KMS-11 (cell line): ENCODE measurements around the gene ZNF536.

Experiments used
- H2AFZ ChIP-seq: fragments of 200-600 bp; sonication (generic); 2 replicates; pipeline ENCODE4 v1.6.1; 2016; ENCODE audit warnings: antibody characterized with exemption, mixed run types, low read depth
- H3K27ac ChIP-seq: fragments of 200-600 bp; sonication (generic); 2 replicates; pipeline ENCODE4 v1.6.1; 2016; ENCODE audit warnings: mild to moderate bottlenecking, mixed run types
- H3K27me3 ChIP-seq: fragments of 200-600 bp; sonication (generic); 2 replicates; pipeline ENCODE4 v1.6.1; 2017; ENCODE audit warnings: mild to moderate bottlenecking, low read depth, mixed run types, moderate library complexity; ENCODE audit not compliant: insufficient read depth
- H3K36me3 ChIP-seq: fragments of 200-600 bp; sonication (generic); 2 replicates; pipeline ENCODE4 v1.6.1; 2017; ENCODE audit warnings: mild to moderate bottlenecking, mixed run types; ENCODE audit not compliant: insufficient read depth
- H3K4me1 ChIP-seq: fragments of 200-600 bp; sonication (generic); 2 replicates; pipeline ENCODE4 v1.6.1; 2016; ENCODE audit warnings: mild to moderate bottlenecking, low read depth, mixed run types; ENCODE audit not compliant: poor library complexity, severe bottlenecking
- H3K4me2 ChIP-seq: fragments of 200-600 bp; sonication (generic); 2 replicates; pipeline ENCODE4 v1.7.0; 2016; ENCODE audit warnings: mild to moderate bottlenecking, mixed run types
- H3K4me3 ChIP-seq: fragments of 200-600 bp; sonication (generic); IDR thresholded peaks from 2 replicates; pipeline ENCODE4 v1.6.1; 2017; ENCODE audit warnings: low read depth, low read length, mixed read lengths; ENCODE audit not compliant: insufficient read depth
- H3K79me2 ChIP-seq: fragments of 200-600 bp; sonication (generic); 2 replicates; pipeline ENCODE4 v1.6.1; 2016; ENCODE audit warnings: low read depth, mixed run types; ENCODE audit not compliant: insufficient read depth
- H3K9ac ChIP-seq: fragments of 200-600 bp; sonication (generic); 2 replicates; pipeline ENCODE4 v1.6.1; 2016; ENCODE audit warnings: mild to moderate bottlenecking, mixed run types
- H4K20me1 ChIP-seq: fragments of 200-600 bp; sonication (generic); 2 replicates; pipeline ENCODE4 v1.6.1; 2016; ENCODE audit warnings: mild to moderate bottlenecking, mixed run types; ENCODE audit not compliant: insufficient read depth
- CTCF ChIP-seq: fragments of 200-600 bp; sonication (generic); conservative IDR thresholded peaks from 2 replicates; pipeline ENCODE4 v1.6.1; 2017; ENCODE audit warnings: low read depth, mild to moderate bottlenecking, antibody characterized with exemption, low read length, moderate library complexity, mixed read lengths

Gene ZNF536

GRCh38 chr19:30350692-30351663 is 21.2 kb upstream of the ZNF536 start:
- no peaks in the 10 kb centered on the region for H3K36me3 ChIP-seq
- no peak overlapping the region for H2AFZ ChIP-seq
- H3K27me3 ChIP-seq = no peaks in the 10 kb centered on the region
- H3K4me3 ChIP-seq = no peak overlapping the region
- no peak overlapping the region for H3K27ac ChIP-seq
- no peak overlapping the region for H3K9ac ChIP-seq
- H3K4me2 ChIP-seq = no peak overlapping the region
- no peak for TF ChIP-seq CTCF
- H3K79me2 ChIP-seq = no peaks in the 10 kb centered on the region
- H4K20me1 ChIP-seq = no peaks in the 10 kb centered on the region
- no peaks in the 10 kb centered on the region for H3K4me1 ChIP-seq

DNA sequence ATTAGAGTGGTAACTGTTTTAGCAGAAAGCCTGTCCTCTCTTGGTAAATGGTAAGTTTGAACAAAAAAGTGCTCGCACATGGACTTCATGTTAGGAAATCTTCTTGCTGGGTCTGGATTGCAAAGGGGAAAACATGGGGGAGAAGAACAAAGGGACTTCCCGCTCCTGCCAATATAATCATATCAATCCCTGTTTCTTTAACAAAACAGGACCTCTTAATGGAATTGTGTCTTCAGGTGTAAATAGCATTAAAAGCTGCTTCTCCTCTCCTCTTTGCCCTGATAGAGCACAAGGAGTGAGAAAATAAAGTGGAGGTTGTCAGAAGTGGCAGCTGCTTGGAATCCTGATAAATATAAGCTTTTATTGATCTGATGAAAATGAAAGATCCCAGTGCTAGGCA is 20.4 kb upstream of the ZNF536 start:
- Histone ChIP-seq H3K4me3 (no peak overlapping the region), H3K27me3 (no peaks in the 10 kb centered on the region), H3K27ac (no peak overlapping the region), H3K36me3 (no peaks in the 10 kb centered on the region), H3K79me2 (no peaks in the 10 kb centered on the region), H4K20me1 (no peaks in the 10 kb centered on the region), H2AFZ (no peak overlapping the region), H3K9ac (no peak overlapping the region), H3K4me1 (no peaks in the 10 kb centered on the region), H3K4me2 (no peak overlapping the region)
- TF ChIP-seq CTCF = no peak

- Histone ChIP-seq H3K79me2 (no peaks in the 10 kb centered on the region), H3K4me1 (no peaks in the 10 kb centered on the region), H3K27me3 (no peaks in the 10 kb centered on the region), H3K27ac (no peak overlapping the region), H3K36me3 (no peaks in the 10 kb centered on the region), H4K20me1 (no peaks in the 10 kb centered on the region), H3K4me3 (no peak overlapping the region), H3K9ac (no peak overlapping the region), H2AFZ (no peak overlapping the region), H3K4me2 (no peak overlapping the region)
- TF ChIP-seq CTCF = no peak
Observed at GRCh38 chr19:30353394-30353945, 18.7 kb upstream of the ZNF536 start.

GRCh38 chr19:30355586-30355985 is 16.6 kb upstream of the ZNF536 start:
- Histone ChIP-seq H3K4me2 (no peak overlapping the region), H3K27ac (no peak overlapping the region), H3K9ac (no peak overlapping the region), H3K4me3 (no peak overlapping the region), H3K27me3 (no peaks in the 10 kb centered on the region), H3K36me3 (no peaks in the 10 kb centered on the region), H3K79me2 (no peaks in the 10 kb centered on the region), H2AFZ (no peak overlapping the region), H4K20me1 (no peaks in the 10 kb centered on the region), H3K4me1 (no peaks in the 10 kb centered on the region)
- no peak for TF ChIP-seq CTCF
